Measurements from ENCODE around the gene OLFML2B.

Gene OLFML2B

GRCh38 chr1:162042361-162042760, 18.7 kb upstream of the OLFML2B start:
- H2BK120ac ChIP-seq (ENCODE audit: low read depth, low read length): no peak overlapping the region
- H3K9ac ChIP-seq (ENCODE audit: low read length): no peak overlapping the region
- no peak overlapping the region for H3K4ac ChIP-seq (ENCODE audit: low read depth, low read length)
- H2BK15ac ChIP-seq (replicated peaks; ENCODE audit: low read depth): no peak overlapping the region
- no peak overlapping the region for H3K56ac ChIP-seq (ENCODE audit: low read length)
- no peak overlapping the region for H4K8ac ChIP-seq (ENCODE audit: low read depth, low read length)
- H3K27ac ChIP-seq (ENCODE audit: low read depth, low read length): no peak overlapping the region
- H3K4me3 ChIP-seq (ENCODE audit: low read length): no peak overlapping the region
- H3K27me3 ChIP-seq (ENCODE audit: insufficient read depth, low read length, poor library complexity): no peaks in the 10 kb centered on the region
- H3K4me1 ChIP-seq (ENCODE audit: control insufficient read depth, low read depth, low read length): no peaks in the 10 kb centered on the region
- H3K23ac ChIP-seq (ENCODE audit: low read length): no peak overlapping the region
- H4K5ac ChIP-seq (ENCODE audit: low read length): no peak overlapping the region
- no peak overlapping the region for H3K4me2 ChIP-seq (ENCODE audit: low read length)
- no CpG with 5 or more reads among the region's 1 CpG for WGBS (ENCODE audit: extremely low coverage, insufficient coverage, low lambda C conversion rate)
- DNase-seq: no peak
- H3K36me3 ChIP-seq (ENCODE audit: control insufficient read depth, insufficient read depth, low read length): no peaks in the 10 kb centered on the region
- no peaks in the 10 kb centered on the region for H3K79me1 ChIP-seq (ENCODE audit: low read length)
- no peaks in the 10 kb centered on the region for H3K79me2 ChIP-seq (ENCODE audit: control insufficient read depth, insufficient read depth, low read length)
- no peak overlapping the region for H2BK5ac ChIP-seq (ENCODE audit: low read length)
- H3K18ac ChIP-seq (ENCODE audit: low read length): no peak overlapping the region
- H2AK5ac ChIP-seq (ENCODE audit: low read length): no peak overlapping the region

GRCh38 chr1:162040657-162041056, 17.0 kb upstream of the OLFML2B start:
- H2AK5ac ChIP-seq (ENCODE audit: low read length): no peak overlapping the region
- no peak overlapping the region for H3K18ac ChIP-seq (ENCODE audit: low read length)
- H3K36me3 ChIP-seq (ENCODE audit: control insufficient read depth, insufficient read depth, low read length): no peaks in the 10 kb centered on the region
- no peak overlapping the region for H4K8ac ChIP-seq (ENCODE audit: low read depth, low read length)
- H4K5ac ChIP-seq (ENCODE audit: low read length): no peak overlapping the region
- no peaks in the 10 kb centered on the region for H3K79me2 ChIP-seq (ENCODE audit: control insufficient read depth, insufficient read depth, low read length)
- no peak overlapping the region for H2BK120ac ChIP-seq (ENCODE audit: low read depth, low read length)
- H3K56ac ChIP-seq (ENCODE audit: low read length): no peak overlapping the region
- H3K4me1 ChIP-seq (ENCODE audit: control insufficient read depth, low read depth, low read length): no peaks in the 10 kb centered on the region
- no peak overlapping the region for H3K23ac ChIP-seq (ENCODE audit: low read length)
- no peak overlapping the region for H3K4me3 ChIP-seq (ENCODE audit: low read length)
- H3K4me2 ChIP-seq (ENCODE audit: low read length): no peak overlapping the region
- no peak overlapping the region for H2BK5ac ChIP-seq (ENCODE audit: low read length)
- no peak overlapping the region for H3K4ac ChIP-seq (ENCODE audit: low read depth, low read length)
- no peak overlapping the region for H3K9ac ChIP-seq (ENCODE audit: low read length)
- H3K27ac ChIP-seq (ENCODE audit: low read depth, low read length): no peak overlapping the region
- H3K79me1 ChIP-seq (ENCODE audit: low read length): no peaks in the 10 kb centered on the region
- DNase-seq: peak; percentile 69
- H2BK15ac ChIP-seq (replicated peaks; ENCODE audit: low read depth): no peak overlapping the region
- H3K27me3 ChIP-seq (ENCODE audit: insufficient read depth, low read length, poor library complexity): no peaks in the 10 kb centered on the region

GRCh38 chr1:162040001-162040400, 16.3 kb upstream of the OLFML2B start:
- H3K79me2 ChIP-seq (ENCODE audit: control insufficient read depth, insufficient read depth, low read length): no peaks in the 10 kb centered on the region
- H3K4me2 ChIP-seq (ENCODE audit: low read length): no peak overlapping the region
- H3K27me3 ChIP-seq (ENCODE audit: insufficient read depth, low read length, poor library complexity): no peaks in the 10 kb centered on the region
- WGBS (ENCODE audit: extremely low coverage, insufficient coverage, low lambda C conversion rate): no CpG with 5 or more reads among the region's 4 CpGs
- H3K56ac ChIP-seq (ENCODE audit: low read length): no peak overlapping the region
- H2BK120ac ChIP-seq (ENCODE audit: low read depth, low read length): no peak overlapping the region
- H3K9ac ChIP-seq (ENCODE audit: low read length): no peak overlapping the region
- H4K8ac ChIP-seq (ENCODE audit: low read depth, low read length): no peak overlapping the region
- no peak overlapping the region for H4K5ac ChIP-seq (ENCODE audit: low read length)
- H3K23ac ChIP-seq (ENCODE audit: low read length): no peak overlapping the region
- H2BK15ac ChIP-seq (replicated peaks; ENCODE audit: low read depth): no peak overlapping the region
- H2BK5ac ChIP-seq (ENCODE audit: low read length): no peak overlapping the region
- no peak overlapping the region for H2AK5ac ChIP-seq (ENCODE audit: low read length)
- H3K4me3 ChIP-seq (ENCODE audit: low read length): no peak overlapping the region
- H3K27ac ChIP-seq (ENCODE audit: low read depth, low read length): no peak overlapping the region
- H3K18ac ChIP-seq (ENCODE audit: low read length): no peak overlapping the region
- no peak for DNase-seq
- no peak overlapping the region for H3K4ac ChIP-seq (ENCODE audit: low read depth, low read length)
- H3K79me1 ChIP-seq (ENCODE audit: low read length): no peaks in the 10 kb centered on the region
- no peaks in the 10 kb centered on the region for H3K36me3 ChIP-seq (ENCODE audit: control insufficient read depth, insufficient read depth, low read length)
- no peaks in the 10 kb centered on the region for H3K4me1 ChIP-seq (ENCODE audit: control insufficient read depth, low read depth, low read length)

- no peaks in the 10 kb centered on the region for H3K27me3 ChIP-seq (ENCODE audit: insufficient read depth, low read length, poor library complexity)
- H3K4me1 ChIP-seq (ENCODE audit: control insufficient read depth, low read depth, low read length): no peaks in the 10 kb centered on the region
- H4K5ac ChIP-seq (ENCODE audit: low read length): no peak overlapping the region
- no CpG with 5 or more reads among the region's 1 CpG for WGBS (ENCODE audit: extremely low coverage, insufficient coverage, low lambda C conversion rate)
- no peak for DNase-seq
- H3K79me1 ChIP-seq (ENCODE audit: low read length): no peaks in the 10 kb centered on the region
- H2AK5ac ChIP-seq (ENCODE audit: low read length): no peak overlapping the region
- no peak overlapping the region for H3K9ac ChIP-seq (ENCODE audit: low read length)
- no peak overlapping the region for H2BK15ac ChIP-seq (replicated peaks; ENCODE audit: low read depth)
- H3K27ac ChIP-seq (ENCODE audit: low read depth, low read length): no peak overlapping the region
- H2BK120ac ChIP-seq (ENCODE audit: low read depth, low read length): no peak overlapping the region
- H3K36me3 ChIP-seq (ENCODE audit: control insufficient read depth, insufficient read depth, low read length): no peaks in the 10 kb centered on the region
- H3K79me2 ChIP-seq (ENCODE audit: control insufficient read depth, insufficient read depth, low read length): no peaks in the 10 kb centered on the region
- no peak overlapping the region for H3K4me2 ChIP-seq (ENCODE audit: low read length)
- H3K56ac ChIP-seq (ENCODE audit: low read length): no peak overlapping the region
- no peak overlapping the region for H4K8ac ChIP-seq (ENCODE audit: low read depth, low read length)
- no peak overlapping the region for H3K23ac ChIP-seq (ENCODE audit: low read length)
- no peak overlapping the region for H3K4ac ChIP-seq (ENCODE audit: low read depth, low read length)
- H3K18ac ChIP-seq (ENCODE audit: low read length): no peak overlapping the region
- no peak overlapping the region for H3K4me3 ChIP-seq (ENCODE audit: low read length)
- H2BK5ac ChIP-seq (ENCODE audit: low read length): no peak overlapping the region
Measured at GRCh38 chr1:162038624-162039023, 15.0 kb upstream of the OLFML2B start.

GRCh38 chr1:162036163-162036562, 12.5 kb upstream of the OLFML2B start:
- no peaks in the 10 kb centered on the region for H3K36me3 ChIP-seq (ENCODE audit: control insufficient read depth, insufficient read depth, low read length)
- no peaks in the 10 kb centered on the region for H3K4me1 ChIP-seq (ENCODE audit: control insufficient read depth, low read depth, low read length)
- H3K27me3 ChIP-seq (ENCODE audit: insufficient read depth, low read length, poor library complexity): no peaks in the 10 kb centered on the region
- H2BK120ac ChIP-seq (ENCODE audit: low read depth, low read length): no peak overlapping the region
- no peak overlapping the region for H2BK5ac ChIP-seq (ENCODE audit: low read length)
- no peak overlapping the region for H2AK5ac ChIP-seq (ENCODE audit: low read length)
- no peak overlapping the region for H2BK15ac ChIP-seq (replicated peaks; ENCODE audit: low read depth)
- no peaks in the 10 kb centered on the region for H3K79me2 ChIP-seq (ENCODE audit: control insufficient read depth, insufficient read depth, low read length)
- no peak overlapping the region for H3K4ac ChIP-seq (ENCODE audit: low read depth, low read length)
- no peak overlapping the region for H3K56ac ChIP-seq (ENCODE audit: low read length)
- no peak overlapping the region for H3K9ac ChIP-seq (ENCODE audit: low read length)
- H3K27ac ChIP-seq (ENCODE audit: low read depth, low read length): no peak overlapping the region
- no peak overlapping the region for H3K4me3 ChIP-seq (ENCODE audit: low read length)
- no peak overlapping the region for H3K23ac ChIP-seq (ENCODE audit: low read length)
- no peaks in the 10 kb centered on the region for H3K79me1 ChIP-seq (ENCODE audit: low read length)
- H4K5ac ChIP-seq (ENCODE audit: low read length): no peak overlapping the region
- DNase-seq: no peak
- WGBS (ENCODE audit: extremely low coverage, insufficient coverage, low lambda C conversion rate): no CpG with 5 or more reads among the region's 1 CpG
- H4K8ac ChIP-seq (ENCODE audit: low read depth, low read length): no peak overlapping the region
- no peak overlapping the region for H3K4me2 ChIP-seq (ENCODE audit: low read length)
- H3K18ac ChIP-seq (ENCODE audit: low read length): no peak overlapping the region

GRCh38 chr1:162035241-162035640, 11.6 kb upstream of the OLFML2B start:
- Histone ChIP-seq H3K18ac (ENCODE audit: low read length) (no peak overlapping the region), H2AK5ac (ENCODE audit: low read length) (no peak overlapping the region), H3K23ac (ENCODE audit: low read length) (no peak overlapping the region), H3K4ac (ENCODE audit: low read depth, low read length) (no peak overlapping the region), H3K4me3 (ENCODE audit: low read length) (no peak overlapping the region), H3K56ac (ENCODE audit: low read length) (no peak overlapping the region), H2BK15ac (replicated peaks; ENCODE audit: low read depth) (no peak overlapping the region), H3K27me3 (ENCODE audit: insufficient read depth, low read length, poor library complexity) (no peaks in the 10 kb centered on the region), H2BK120ac (ENCODE audit: low read depth, low read length) (no peak overlapping the region), H3K36me3 (ENCODE audit: control insufficient read depth, insufficient read depth, low read length) (no peaks in the 10 kb centered on the region), H3K79me2 (ENCODE audit: control insufficient read depth, insufficient read depth, low read length) (no peaks in the 10 kb centered on the region), H3K27ac (ENCODE audit: low read depth, low read length) (no peak overlapping the region), H4K8ac (ENCODE audit: low read depth, low read length) (no peak overlapping the region), H2BK5ac (ENCODE audit: low read length) (no peak overlapping the region), H3K4me1 (ENCODE audit: control insufficient read depth, low read depth, low read length) (no peaks in the 10 kb centered on the region), H3K4me2 (ENCODE audit: low read length) (no peak overlapping the region), H3K79me1 (ENCODE audit: low read length) (no peaks in the 10 kb centered on the region), H3K9ac (ENCODE audit: low read length) (no peak overlapping the region), H4K5ac (ENCODE audit: low read length) (no peak overlapping the region)
- no CpG with 5 or more reads among the region's 2 CpGs for WGBS (ENCODE audit: extremely low coverage, insufficient coverage, low lambda C conversion rate)
- DNase-seq: peak; percentile 29

Measured in mesendoderm (in vitro differentiated cells).